ENCODE data around the gene WDR41.

- TF ChIP-seq CTCF (IDR thresholded peaks at IDR 0.05) (no peak), POLR2A (IDR thresholded peaks at IDR 0.05) (no peak), EP300 (IDR thresholded peaks at IDR 0.05) (no peak)
Observed at GRCh38 chr5:77418162-77418561, 74.0 kb downstream of the WDR41 start.

All from tibial nerve (tissue), 4 donors.